ENCODE results near the gene PTPRG. TPM values are rescaled to one million over a fixed set of nuclear protein-coding genes. Genes with fewer than 3 reads are reported as not detected.

Gene PTPRG
- total and polyA plus RNA-seq, 2 of the 13 experiments (the other 11 are each of a cell fraction or from before 2014, with no cell fraction given), result 8.0 to 25.3 TPM

GRCh38 chr3:61828184-61828874, 267.0 kb downstream of the PTPRG start:
- WGBS (ENCODE audit: low lambda C conversion rate), result 95% methylated on average over 7 of the region's 7 CpGs
- no peak overlapping the region for H3K4me3 ChIP-seq (replicated peaks in 1 of 3; ENCODE audit: insufficient read depth in 1 of 3, low read depth in 2 of 3, low read length in 3 of 3)
- no TSS peak for BruUV-seq (replicated peaks)
- H2AFZ ChIP-seq (ENCODE audit: low read length), result no peak overlapping the region
- DNase-seq (ENCODE audit: low spot score) (no peak), ATAC-seq (no peak), FAIRE-seq (no peak)
- no peaks in the 10 kb centered on the region for H3K36me3 ChIP-seq (replicated peaks in 1 of 2; ENCODE audit: control insufficient read depth in 1 of 2, insufficient read depth in 2 of 2, low read length in 2 of 2)
- ChIA-PET POLR2A (no interaction called here), CTCF (ENCODE audit: low intra/inter-chr PET ratio, low total read pairs) (no interaction called here)
- no peaks in the 10 kb centered on the region for H3K9me3 ChIP-seq (ENCODE audit: low read length)
- no peak overlapping the region for H3K27ac ChIP-seq (ENCODE audit: extremely low read length, insufficient read depth, low read length)
- peaks cover 12% of the 10 kb centered on the region for H3K79me2 ChIP-seq (ENCODE audit: insufficient read depth, low read length)
- H3K4me2 ChIP-seq (ENCODE audit: low read depth, low read length), result no peak overlapping the region
- peaks cover 23% of the 10 kb centered on the region for H3K4me1 ChIP-seq (ENCODE audit: insufficient read depth, low read length)
- no peaks in the 10 kb centered on the region for H3K27me3 ChIP-seq (ENCODE audit: control insufficient read depth in 1 of 2, insufficient read depth in 2 of 2, low read length in 2 of 2)
- no peaks in the 10 kb centered on the region for H4K20me1 ChIP-seq (ENCODE audit: insufficient read depth, low read length)
- TF ChIP-seq NFKB2 (CRISPR knock-in tag; IDR thresholded peaks at IDR 0.05; ENCODE audit: borderline replicate concordance), result no peak
- TF ChIP-seq TOE1 (CRISPR knock-in tag; IDR thresholded peaks at IDR 0.05), result no peak
- no peak for TF ChIP-seq ZMYM3 (CRISPR knock-in tag; IDR thresholded peaks at IDR 0.05)
- no peak for TF ChIP-seq MAFF (IDR thresholded peaks at IDR 0.05; ENCODE audit: low read depth, low read length)
- no peak for TF ChIP-seq ZNF501 (CRISPR knock-in tag; IDR thresholded peaks at IDR 0.05)
- no peak for TF ChIP-seq ZSCAN30 (CRISPR knock-in tag; IDR thresholded peaks at IDR 0.05)
- no peak for TF ChIP-seq NCOA5 (CRISPR knock-in tag; IDR thresholded peaks at IDR 0.05)
- TF ChIP-seq MNT (IDR thresholded peaks at IDR 0.05), result no peak
- TF ChIP-seq KLF11 (CRISPR knock-in tag; IDR thresholded peaks at IDR 0.05), result no peak
- TF ChIP-seq ARID2 (CRISPR knock-in tag; IDR thresholded peaks at IDR 0.05; ENCODE audit: borderline replicate concordance), result no peak
- no peak overlapping the region for H3K9ac ChIP-seq (ENCODE audit: insufficient read depth, low read depth, low read length)
- in situ Hi-C loops (cut with HindIII; ENCODE audit: extremely low pct_ligation_motif_present, low pct_unique_long_range_greater_than_20kb) (no loop called here), intact Hi-C loops (cut with micrococcal nuclease; ENCODE audit: unreplicated experiment) (no loop called here)

All from HepG2 (cell line).